OCI-LY1 (cell line): ENCODE measurements around the gene INHBC.

Source experiments
- EZH2 ChIP-seq: fragments of 200-600 bp; sonication (generic), shearing (Covaris generic); IDR thresholded peaks from 2 replicates; pipeline ENCODE4 v1.8.0; 2017; ENCODE audit warnings: borderline replicate concordance, mixed run types, mild to moderate bottlenecking, antibody characterized with exemption, low read length, moderate library complexity, mixed read lengths
- TF ChIP-seq, protein P1 (sequence below): fragments of 200-600 bp; sonication (generic), shearing (Covaris generic); IDR thresholded peaks from 2 replicates; pipeline ENCODE4 v1.5.1; 2017; ENCODE audit warnings: mild to moderate bottlenecking, antibody characterized with exemption, low read length, moderate library complexity, mixed read lengths

DNA sequence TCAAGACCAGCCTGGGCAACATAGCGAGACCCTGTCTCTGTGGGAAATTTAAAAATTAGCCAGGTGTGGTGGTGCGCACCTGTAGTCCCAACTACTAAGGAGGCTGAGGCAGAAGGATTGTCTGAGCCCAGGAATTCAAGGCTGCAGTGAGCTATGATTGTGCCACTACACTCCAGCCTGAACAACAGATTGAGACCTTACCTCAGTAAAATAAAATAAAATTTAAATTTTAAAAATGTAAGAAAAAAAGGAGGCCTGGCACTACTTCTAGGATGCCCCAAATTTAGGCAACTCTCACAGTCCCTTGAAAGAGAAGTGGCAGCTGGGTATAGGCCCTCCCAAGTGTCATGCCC lies 19.6 kb downstream of the INHBC start:
- TF ChIP-seq, protein P1, sequence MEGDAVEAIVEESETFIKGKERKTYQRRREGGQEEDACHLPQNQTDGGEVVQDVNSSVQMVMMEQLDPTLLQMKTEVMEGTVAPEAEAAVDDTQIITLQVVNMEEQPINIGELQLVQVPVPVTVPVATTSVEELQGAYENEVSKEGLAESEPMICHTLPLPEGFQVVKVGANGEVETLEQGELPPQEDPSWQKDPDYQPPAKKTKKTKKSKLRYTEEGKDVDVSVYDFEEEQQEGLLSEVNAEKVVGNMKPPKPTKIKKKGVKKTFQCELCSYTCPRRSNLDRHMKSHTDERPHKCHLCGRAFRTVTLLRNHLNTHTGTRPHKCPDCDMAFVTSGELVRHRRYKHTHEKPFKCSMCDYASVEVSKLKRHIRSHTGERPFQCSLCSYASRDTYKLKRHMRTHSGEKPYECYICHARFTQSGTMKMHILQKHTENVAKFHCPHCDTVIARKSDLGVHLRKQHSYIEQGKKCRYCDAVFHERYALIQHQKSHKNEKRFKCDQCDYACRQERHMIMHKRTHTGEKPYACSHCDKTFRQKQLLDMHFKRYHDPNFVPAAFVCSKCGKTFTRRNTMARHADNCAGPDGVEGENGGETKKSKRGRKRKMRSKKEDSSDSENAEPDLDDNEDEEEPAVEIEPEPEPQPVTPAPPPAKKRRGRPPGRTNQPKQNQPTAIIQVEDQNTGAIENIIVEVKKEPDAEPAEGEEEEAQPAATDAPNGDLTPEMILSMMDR: no peak
- TF ChIP-seq EZH2: no peak
